Neural cell (in vitro differentiated cells): ENCODE results near the gene LRTM1. TPM values are rescaled to one million over a fixed set of nuclear protein-coding genes. Genes with fewer than 3 reads are reported as not detected.

ENCODE experiments used
- H2AFZ ChIP-seq: fragments of 200-600, 300-800 bp; sonication (generic), shearing (Covaris generic); 2 replicates; pipeline ENCODE4 v1.6.0; 2014; ENCODE audit warnings: low read depth, mild to moderate bottlenecking, antibody characterized with exemption, low read length, moderate library complexity
- H3F3A ChIP-seq: fragments of 200-600 bp; shearing (Covaris generic); 2 replicates; pipeline ENCODE4 v1.6.1; 2016; ENCODE audit warnings: mild to moderate bottlenecking, moderate library complexity, mixed read lengths, antibody characterized with exemption, low read length; ENCODE audit not compliant: insufficient read depth, poor library complexity, severe bottlenecking
- H3K27ac ChIP-seq: fragments of 200-600, 300-800 bp; sonication (generic), shearing (Covaris generic); 2 replicates; pipeline ENCODE4 v1.5.1; 2014; ENCODE audit warnings: mild to moderate bottlenecking, low read length, moderate library complexity
- H3K27me3 ChIP-seq: fragments of 300-800, 200-600 bp; sonication (generic), shearing (Covaris generic); 2 replicates; pipeline ENCODE4 v1.6.0; 2014; ENCODE audit warnings: mild to moderate bottlenecking, low read depth, low read length, moderate library complexity; ENCODE audit not compliant: insufficient read depth
- H3K36me3 ChIP-seq: fragments of 300-800, 200-600 bp; sonication (generic), shearing (Covaris generic); 2 replicates; pipeline ENCODE4 v1.5.1; 2014; ENCODE audit warnings: mild to moderate bottlenecking, antibody characterized with exemption, low read length, moderate library complexity; ENCODE audit not compliant: insufficient read depth
- H3K4me2 ChIP-seq: fragments of 300-800, 200-600 bp; sonication (generic), shearing (Covaris generic); 2 replicates; pipeline ENCODE4 v1.6.0; 2014; ENCODE audit warnings: mild to moderate bottlenecking, low read length
- H3K4me3 ChIP-seq: fragments of 300-800, 200-600 bp; sonication (generic), shearing (Covaris generic); 2 replicates; pipeline ENCODE4 v1.5.1; 2014; ENCODE audit warnings: mild to moderate bottlenecking, low read length, moderate library complexity
- H3K79me2 ChIP-seq: fragments of 200-600 bp; shearing (Covaris generic); replicated peaks from 2 replicates; pipeline ENCODE4 v1.6.0; 2014; ENCODE audit warnings: mild to moderate bottlenecking, low read length, moderate library complexity; ENCODE audit not compliant: insufficient read depth
- H3K9ac ChIP-seq: fragments of 300-800, 200-600 bp; sonication (generic), shearing (Covaris generic); 2 replicates; pipeline ENCODE4 v1.6.1; 2016; ENCODE audit warnings: mild to moderate bottlenecking, low read length, mixed read lengths
- H3K9me2 ChIP-seq: fragments of 200-600 bp; shearing (Covaris generic); 2 replicates; pipeline ENCODE4 v1.6.1; 2016; ENCODE audit warnings: mild to moderate bottlenecking, low read length, mixed read lengths; ENCODE audit not compliant: insufficient read depth
- H3K9me3 ChIP-seq: fragments of 200-600, 300-800 bp; sonication (generic), shearing (Covaris generic); 2 replicates; pipeline ENCODE4 v1.6.1; 2016; ENCODE audit warnings: mild to moderate bottlenecking, mixed run types, low read length, moderate library complexity, mixed read lengths
- H4K20me1 ChIP-seq: fragments of 200-600 bp; shearing (Covaris generic); 2 replicates; pipeline ENCODE4 v1.6.1; 2016; ENCODE audit warnings: mild to moderate bottlenecking, mixed run types; ENCODE audit not compliant: insufficient read depth
- EP300 ChIP-seq: fragments of 450-650 bp; conservative IDR thresholded peaks from 2 replicates; pipeline ENCODE4 v1.6.1; 2014; ENCODE audit warnings: antibody characterized with exemption, mild to moderate bottlenecking, moderate library complexity; ENCODE audit not compliant: poor library complexity, severe bottlenecking
- MXI1 ChIP-seq: fragments of 450-650 bp; conservative IDR thresholded peaks from 2 replicates; pipeline ENCODE4 v1.6.1; 2014; ENCODE audit warnings: antibody characterized with exemption, mild to moderate bottlenecking; ENCODE audit not compliant: poor library complexity, severe bottlenecking
- POLR2AphosphoS5 ChIP-seq: IDR thresholded peaks from 2 replicates; pipeline ENCODE4 v1.6.1; 2012
- REST ChIP-seq: IDR thresholded peaks from 2 replicates; pipeline ENCODE4 v1.6.1; 2012; ENCODE audit warnings: borderline replicate concordance
- SMC3 ChIP-seq: fragments of 450-650 bp; conservative IDR thresholded peaks from 2 replicates; pipeline ENCODE4 v1.6.1; 2014; ENCODE audit warnings: antibody characterized with exemption, mild to moderate bottlenecking, moderate library complexity; ENCODE audit not compliant: poor library complexity
- TAF1 ChIP-seq: IDR thresholded peaks from 2 replicates; pipeline ENCODE4 v1.6.1; 2012; ENCODE audit warnings: low read depth
- polyA plus RNA-seq: library from polyadenylated mRNA; depleted of rRNA; stranded (reverse); fragments of >200 nt; gene quantifications from 2 replicates; pipeline ENCODE4 v1.2.3, GENCODE V29; 2014

Gene LRTM1
- polyA plus RNA-seq, 1 donor from 2014 or later, result not detected

- no peak overlapping the region for H3K4me3 ChIP-seq
- H3F3A ChIP-seq, result no peaks in the 10 kb centered on the region
- no peaks in the 10 kb centered on the region for H3K9me2 ChIP-seq
- no peaks in the 10 kb centered on the region for H3K79me2 ChIP-seq
- H3K9ac ChIP-seq, result no peak overlapping the region
- no peaks in the 10 kb centered on the region for H3K27me3 ChIP-seq
- H4K20me1 ChIP-seq, result no peaks in the 10 kb centered on the region
- no peak overlapping the region for H3K27ac ChIP-seq
- no peaks in the 10 kb centered on the region for H3K36me3 ChIP-seq
- H2AFZ ChIP-seq, result no peak overlapping the region
- TF ChIP-seq SMC3, result no peak
- no peak for TF ChIP-seq POLR2AphosphoS5
- TF ChIP-seq MXI1, result no peak
- TF ChIP-seq REST, result no peak
- no peak for TF ChIP-seq EP300
- TF ChIP-seq TAF1, result no peak
- H3K9me3 ChIP-seq, result no peaks in the 10 kb centered on the region
- H3K4me2 ChIP-seq, result no peak overlapping the region
These were observed 52.1 kb downstream of the LRTM1 start for GRCh38 chr3:54875596-54876268.

- H4K20me1 ChIP-seq, result no peaks in the 10 kb centered on the region
- no peaks in the 10 kb centered on the region for H3K9me2 ChIP-seq
- H3K27ac ChIP-seq, result no peak overlapping the region
- no peaks in the 10 kb centered on the region for H3F3A ChIP-seq
- H3K36me3 ChIP-seq, result no peaks in the 10 kb centered on the region
- H3K4me3 ChIP-seq, result no peak overlapping the region
- no peaks in the 10 kb centered on the region for H3K9me3 ChIP-seq
- H3K27me3 ChIP-seq, result no peaks in the 10 kb centered on the region
- H3K9ac ChIP-seq, result no peak overlapping the region
- H3K79me2 ChIP-seq, result no peaks in the 10 kb centered on the region
- H3K4me2 ChIP-seq, result no peak overlapping the region
- TF ChIP-seq REST, result no peak
- no peak for TF ChIP-seq SMC3
- H2AFZ ChIP-seq, result no peak overlapping the region
These were observed 52.9 kb downstream of the LRTM1 start for GRCh38 chr3:54874816-54875556.
